K562 (cell line): Measurements from ENCODE around the gene SMIM3. TPM values are rescaled to one million over a fixed set of nuclear protein-coding genes. Genes with fewer than 3 reads are reported as not detected.

Source experiments
- ATAC-seq: fragments of 200-7000 bp; cut with Tn5 transposase; 3 replicates; pipeline ENCODE4 v1.9.1; 2020; ENCODE audit warnings: moderate library complexity
- BruUV-seq: library from RNA; stranded (reverse); fragments of 400-500 nt; replicated peaks from 2 replicates; lab custom pipeline; 2021; lab: Mats Ljungman, UMichigan
- CTCF ChIA-PET: fragments of 300-600 bp; formaldehyde crosslinking; extraction: SDS; loops from one replicate; lab custom pipeline; 2021; ENCODE audit warnings: low intra/inter-chr PET ratio; lab: Yijun Ruan, JAX
- POLR2A ChIA-PET: fragments of 300-600, 350-650 bp; sonication (Branson Sonifier 250); formaldehyde crosslinking; extraction: SDS; loops from one replicate; lab custom pipeline; 2021; ENCODE audit warnings: antibody characterized with exemption, inconsistent platforms; lab: Yijun Ruan, JAX
- DNase-seq, 4 experiments: peaks; one replicate each; pipeline versions ENCODE4 v3.0.0 to v3.0.0-alpha.2; 2011 to 2018; ENCODE audit warnings: low spot score in 3 of 4, mixed read lengths in 3 of 4; ENCODE audit errors: extremely low read depth in 1 of 4
- FAIRE-seq: peaks from 2 replicates; lab custom pipeline; 2011; peaks lifted over from hg19 to GRCh38; lab: Jason Lieb, UNC
- H2AFZ ChIP-seq: 2 replicates; pipeline ENCODE4 v1.6.0; 2011; ENCODE audit warnings: low read depth, low read length, control low read depth, inconsistent platforms
- H3K27ac ChIP-seq: fragments of 200-600 bp; 3 replicates; pipeline ENCODE4 v1.8.0; 2011; ENCODE audit warnings: low read depth, mild to moderate bottlenecking, control low read depth, inconsistent platforms, low read length, moderate library complexity, mixed read lengths; ENCODE audit errors: extremely low read depth
- H3K27me3 ChIP-seq, 2 experiments: fragments of 300-600 bp in 1 of 2; 2 replicates in 1 of 2; 3 replicates in 1 of 2; pipeline versions ENCODE4 v1.6.0 to v1.8.0; 2011; ENCODE audit warnings: inconsistent platforms in 2 of 2, low read length in 2 of 2, mild to moderate bottlenecking in 1 of 2, mixed read lengths in 1 of 2, moderate library complexity in 1 of 2; ENCODE audit not compliant: control insufficient read depth in 2 of 2, insufficient read depth in 2 of 2
- H3K36me3 ChIP-seq: fragments of 300-600 bp; 3 replicates; pipeline ENCODE4 v1.8.0; 2011; ENCODE audit warnings: mild to moderate bottlenecking, low read length, inconsistent platforms; ENCODE audit not compliant: control insufficient read depth, insufficient read depth
- H3K4me1 ChIP-seq, 2 experiments: fragments of 200-600 bp in 1 of 2; replicated peaks in 1 of 2; 2 replicates in 1 of 2; 3 replicates in 1 of 2; pipeline versions ENCODE4 v1.5.1 to v1.8.0; 2011; ENCODE audit warnings: inconsistent platforms in 2 of 2, low read length in 2 of 2, mild to moderate bottlenecking in 1 of 2, mixed read lengths in 1 of 2, moderate library complexity in 1 of 2; ENCODE audit not compliant: control insufficient read depth in 2 of 2, insufficient read depth in 2 of 2
- H3K4me2 ChIP-seq: 2 replicates; pipeline ENCODE4 v1.6.1; 2011; ENCODE audit warnings: low read length, control low read depth, inconsistent platforms, mixed read lengths; ENCODE audit not compliant: insufficient read depth
- H3K4me3 ChIP-seq: fragments of 200-600 bp; sonication (generic), shearing (Covaris generic); 2 replicates; pipeline ENCODE4 v1.5.1; 2016; ENCODE audit warnings: control low read depth, inconsistent platforms
- H3K79me2 ChIP-seq: fragments of 200-600 bp; 3 replicates; pipeline ENCODE4 v1.8.0; 2011; ENCODE audit warnings: low read length, inconsistent platforms; ENCODE audit not compliant: control insufficient read depth, insufficient read depth
- H3K9ac ChIP-seq, 2 experiments: 2 replicates each; pipeline versions ENCODE4 v1.6.0 to v1.6.1; 2011; ENCODE audit warnings: low read depth in 2 of 2, low read length in 2 of 2, control low read depth in 1 of 2, inconsistent platforms in 1 of 2, mild to moderate bottlenecking in 1 of 2, mixed read lengths in 1 of 2; ENCODE audit not compliant: insufficient read depth in 1 of 2
- H3K9me1 ChIP-seq: one replicate; pipeline ENCODE4 v1.6.0; 2011; ENCODE audit warnings: inconsistent platforms, mild to moderate bottlenecking, low read length, moderate library complexity; ENCODE audit not compliant: control insufficient read depth, insufficient read depth
- H3K9me3 ChIP-seq: replicated peaks from 2 replicates; pipeline ENCODE4 v1.5.1; 2011; ENCODE audit warnings: low read depth, low read length, inconsistent platforms; ENCODE audit not compliant: control insufficient read depth, insufficient read depth
- H4K20me1 ChIP-seq: replicated peaks from 2 replicates; pipeline ENCODE4 v1.6.1; 2011; ENCODE audit warnings: low read length, inconsistent platforms, mixed read lengths; ENCODE audit not compliant: control insufficient read depth, insufficient read depth
- ATF2 ChIP-seq: sonication (generic); formaldehyde crosslinking; IDR thresholded peaks from 2 replicates; pipeline ENCODE4 v1.8.1; 2022; ENCODE audit warnings: missing genetic modification reagents
- CHD7 ChIP-seq: fragments of 200-600 bp; sonication (generic); IDR thresholded peaks from one replicate; pipeline ENCODE4 v1.6.1; 2012; ENCODE audit warnings: mild to moderate bottlenecking, low read depth, low read length, inconsistent platforms
- WGBS: fragments of 100-300 bp; shearing (Covaris generic); methylation state at CpG from one replicate; pipeline ENCODE4 v1.1.6; 2016; ENCODE audit warnings: low coverage, mixed read lengths; ENCODE audit not compliant: insufficient coverage; ENCODE audit errors: missing lambda C conversion rate; 5-methylcytosine and 5-hydroxymethylcytosine counted together
- in situ Hi-C: fragments of 300-500 bp; cut with MboI; formaldehyde crosslinking; loops from 4 replicates; pipeline ENCODE4 v1.15.0; 2018; ENCODE audit warnings: inconsistent platforms, mixed read lengths
- intact Hi-C: fragments of 100-400 bp; cut with micrococcal nuclease; formaldehyde crosslinking; loops from 2 replicates; pipeline ENCODE4 v1.14.2; 2022
- polyA plus RNA-seq, 8 experiments: library from polyadenylated mRNA; depleted of rRNA in 4 of 8; stranded (reverse) in 5 of 8; unstranded in 3 of 8; fragments of >200 nt; fragmentation: Nextera tagmentation in 2 of 8; fragmentation: Illumina TruSeq in 1 of 8; extraction: Ambion mirVana in 2 of 8; extraction: Trizol in 1 of 8; gene quantifications; 2 replicates each; pipeline versions ENCODE4 v1.2.1 to v1.2.3, GENCODE V29; 2011 to 2014; ENCODE audit warnings: inconsistent platforms in 1 of 8, missing spikeins in 1 of 8
- total RNA-seq, 7 experiments: library from RNA; depleted of rRNA in 6 of 7; stranded (reverse); fragments of >200 nt in 6 of 7; fragmentation: Illumina TruSeq in 2 of 7; extraction: Trizol in 2 of 7; gene quantifications; 2 replicates each; pipeline versions ENCODE4 v1.2.1 to v1.2.3, GENCODE V29; 2011 to 2021; ENCODE audit warnings: low replicate concordance in 1 of 7
- TF ChIP-seq, protein P1 (sequence below), 2 experiments: fragments of 450-650 bp in 1 of 2; IDR thresholded peaks; 2 replicates each; pipeline ENCODE4 v1.6.1; 2011 to 2017; ENCODE audit warnings: low read depth in 2 of 2, antibody characterized with exemption in 1 of 2, borderline replicate concordance in 1 of 2, low read length in 1 of 2, mild to moderate bottlenecking in 1 of 2, mixed read lengths in 1 of 2; ENCODE audit not compliant: control insufficient read depth in 1 of 2

Gene SMIM3
- total and polyA plus RNA-seq, 9 of the 15 experiments (the other 6 are each of a cell fraction or from before 2014, with no cell fraction given) = 4.1 to 27.7 (median 13.6) TPM

GRCh38 chr5:150731669-150732242, 46.8 kb upstream of the SMIM3 start:
- peaks cover 69% of the 10 kb centered on the region for H3K36me3 ChIP-seq
- POLR2A ChIA-PET = interaction anchor here (0.6 to 1.5 kb wide), 5 partner anchors 10 to 35 kb away, joined by 3 to 4 read pairs (median 3); partner anchors contain the start of gene DCTN4
- CTCF ChIA-PET = no interaction called here
- TF ChIP-seq ATF2 (CRISPR knock-in tag) (no peak), CHD7 (no peak)
- TF ChIP-seq, protein P1, sequence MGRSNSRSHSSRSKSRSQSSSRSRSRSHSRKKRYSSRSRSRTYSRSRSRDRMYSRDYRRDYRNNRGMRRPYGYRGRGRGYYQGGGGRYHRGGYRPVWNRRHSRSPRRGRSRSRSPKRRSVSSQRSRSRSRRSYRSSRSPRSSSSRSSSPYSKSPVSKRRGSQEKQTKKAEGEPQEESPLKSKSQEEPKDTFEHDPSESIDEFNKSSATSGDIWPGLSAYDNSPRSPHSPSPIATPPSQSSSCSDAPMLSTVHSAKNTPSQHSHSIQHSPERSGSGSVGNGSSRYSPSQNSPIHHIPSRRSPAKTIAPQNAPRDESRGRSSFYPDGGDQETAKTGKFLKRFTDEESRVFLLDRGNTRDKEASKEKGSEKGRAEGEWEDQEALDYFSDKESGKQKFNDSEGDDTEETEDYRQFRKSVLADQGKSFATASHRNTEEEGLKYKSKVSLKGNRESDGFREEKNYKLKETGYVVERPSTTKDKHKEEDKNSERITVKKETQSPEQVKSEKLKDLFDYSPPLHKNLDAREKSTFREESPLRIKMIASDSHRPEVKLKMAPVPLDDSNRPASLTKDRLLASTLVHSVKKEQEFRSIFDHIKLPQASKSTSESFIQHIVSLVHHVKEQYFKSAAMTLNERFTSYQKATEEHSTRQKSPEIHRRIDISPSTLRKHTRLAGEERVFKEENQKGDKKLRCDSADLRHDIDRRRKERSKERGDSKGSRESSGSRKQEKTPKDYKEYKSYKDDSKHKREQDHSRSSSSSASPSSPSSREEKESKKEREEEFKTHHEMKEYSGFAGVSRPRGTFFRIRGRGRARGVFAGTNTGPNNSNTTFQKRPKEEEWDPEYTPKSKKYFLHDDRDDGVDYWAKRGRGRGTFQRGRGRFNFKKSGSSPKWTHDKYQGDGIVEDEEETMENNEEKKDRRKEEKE (IDR thresholded peaks at IDR 0.05; ENCODE audit: borderline replicate concordance in 1 of 2, control insufficient read depth in 1 of 2, low read depth in 2 of 2, low read length in 1 of 2) = no peak

More at GRCh38 chr5:150731669-150732242, 46.8 kb upstream of the SMIM3 start:
- Histone ChIP-seq H4K20me1 (0 out of 2 replicates have a peak, but pooled peaks cover 3% of the 10 kb centered on the region), H3K9me1 (no peaks in the 10 kb centered on the region), H3K9me3 (no peaks in the 10 kb centered on the region), H3K4me1 (peaks cover 13 to 14% of the 10 kb centered on the region in 2 experiments), H3K9ac (no peak overlapping the region), H3K4me2 (no peak overlapping the region), H3K27ac (no peak overlapping the region), H3K4me3 (no peak overlapping the region), H3K27me3 (no peaks in the 10 kb centered on the region), H2AFZ (no peak overlapping the region), H3K79me2 (peaks cover 31% of the 10 kb centered on the region)
- no TSS peak for BruUV-seq
- no peak for ATAC-seq
- in situ Hi-C loops = no loop called here
- no peak for FAIRE-seq
- intact Hi-C loops = no loop called here
- DNase-seq = no peak
- 93% methylated on average over 6 of the region's 6 CpGs for WGBS
